HepG2 (cell line): ENCODE measurements around the gene KAZN. TPM values are rescaled to one million over a fixed set of nuclear protein-coding genes. Genes with fewer than 3 reads are reported as not detected.
A peak's percentile ranks its signal among the peaks of the same experiment; 100 is the strongest.

Experiments used
- ATAC-seq: fragments of 200-7000 bp; cut with Tn5 transposase; 3 replicates; pipeline ENCODE4 v1.9.1; 2020; ENCODE audit warnings: mild to moderate bottlenecking, moderate library complexity
- BruUV-seq: library from RNA; stranded (reverse); fragments of 400-500 nt; replicated peaks from 2 replicates; lab custom pipeline; 2021; lab: Mats Ljungman, UMichigan
- CTCF ChIA-PET: fragments of 300-600 bp; formaldehyde crosslinking; extraction: SDS; loops from one replicate; lab custom pipeline; 2021; ENCODE audit warnings: low total read pairs, inconsistent platforms, low intra/inter-chr PET ratio; lab: Yijun Ruan, JAX
- POLR2A ChIA-PET: fragments of 350-600 bp; sonication (Branson Sonifier 250); formaldehyde crosslinking; loops from one replicate; lab custom pipeline; 2020; ENCODE audit warnings: antibody characterized with exemption, inconsistent platforms; lab: Yijun Ruan, JAX
- DNase-seq: peaks from one replicate; pipeline ENCODE4 v3.0.0-alpha.2; 2015; ENCODE audit warnings: low spot score
- FAIRE-seq: peaks from 3 replicates; lab custom pipeline; 2011; peaks lifted over from hg19 to GRCh38; lab: Jason Lieb, UNC
- H2AFZ ChIP-seq: one replicate; pipeline ENCODE4 v1.6.1; 2011; ENCODE audit warnings: low read length, inconsistent platforms
- H3K27ac ChIP-seq: fragments of 300-600 bp; 3 replicates; pipeline ENCODE4 v1.8.0; 2011; ENCODE audit warnings: mixed run types, mild to moderate bottlenecking, mixed read lengths, low read length, inconsistent platforms; ENCODE audit not compliant: insufficient read depth; ENCODE audit errors: extremely low read length
- H3K27me3 ChIP-seq, 2 experiments: fragments of 200-600 bp in 1 of 2; 2 replicates in 1 of 2; 3 replicates in 1 of 2; pipeline versions ENCODE4 v1.6.0 to v1.8.0; 2011; ENCODE audit warnings: low read length in 2 of 2, mild to moderate bottlenecking in 2 of 2, moderate library complexity in 2 of 2, inconsistent platforms in 1 of 2; ENCODE audit not compliant: insufficient read depth in 2 of 2, control insufficient read depth in 1 of 2
- H3K36me3 ChIP-seq, 2 experiments: fragments of 200-600 bp in 1 of 2; replicated peaks in 1 of 2; 2 replicates in 1 of 2; 3 replicates in 1 of 2; pipeline versions ENCODE4 v1.5.1 to v1.8.0; 2011; ENCODE audit warnings: low read length in 2 of 2, inconsistent platforms in 1 of 2; ENCODE audit not compliant: insufficient read depth in 2 of 2, control insufficient read depth in 1 of 2
- H3K4me1 ChIP-seq: 2 replicates; pipeline ENCODE4 v1.5.1; 2012; ENCODE audit warnings: low read length, inconsistent platforms; ENCODE audit not compliant: insufficient read depth
- H3K4me2 ChIP-seq: 2 replicates; pipeline ENCODE4 v1.6.0; 2011; ENCODE audit warnings: low read depth, low read length, inconsistent platforms
- H3K4me3 ChIP-seq, 3 experiments: fragments of 200-600 bp in 1 of 3; sonication (generic), shearing (Covaris generic) in 1 of 3; replicated peaks in 1 of 3; 2 replicates each; pipeline ENCODE4 v1.5.1; 2011 to 2016; ENCODE audit warnings: low read length in 3 of 3, inconsistent platforms in 2 of 3, low read depth in 2 of 3, mild to moderate bottlenecking in 2 of 3, control low read depth in 1 of 3, mixed read lengths in 1 of 3; ENCODE audit not compliant: insufficient read depth in 1 of 3
- H3K79me2 ChIP-seq: one replicate; pipeline ENCODE4 v1.6.1; 2011; ENCODE audit warnings: low read length, inconsistent platforms; ENCODE audit not compliant: insufficient read depth
- H3K9ac ChIP-seq: 2 replicates; pipeline ENCODE4 v1.6.0; 2011; ENCODE audit warnings: mild to moderate bottlenecking, low read depth, low read length, inconsistent platforms; ENCODE audit not compliant: insufficient read depth
- H3K9me3 ChIP-seq: 2 replicates; pipeline ENCODE4 v1.5.1; 2012; ENCODE audit warnings: mild to moderate bottlenecking, low read length
- H4K20me1 ChIP-seq: 2 replicates; pipeline ENCODE4 v1.6.0; 2011; ENCODE audit warnings: inconsistent platforms, mild to moderate bottlenecking, low read length, moderate library complexity; ENCODE audit not compliant: insufficient read depth
- CBX1 ChIP-seq: IDR thresholded peaks from one replicate; pipeline ENCODE4 v1.6.1; 2016; ENCODE audit warnings: antibody characterized with exemption, low read depth
- CHD4 ChIP-seq: fragments of 200-600 bp; sonication (generic); IDR thresholded peaks from 2 replicates; pipeline ENCODE4 v1.7.0; 2017; ENCODE audit warnings: mild to moderate bottlenecking, low read length, borderline replicate concordance
- CTCF ChIP-seq: sonication (generic); formaldehyde crosslinking; IDR thresholded peaks from 2 replicates; pipeline ENCODE4 v1.5.0; 2020; ENCODE audit warnings: mild to moderate bottlenecking, missing genetic modification reagents, moderate library complexity
- ETV5 ChIP-seq: IDR thresholded peaks from 2 replicates; pipeline ENCODE4 v1.6.1; 2018; ENCODE audit warnings: missing biosample characterization, missing genetic modification reagents, inconsistent platforms, borderline replicate concordance
- FOXK1 ChIP-seq: sonication (generic); formaldehyde crosslinking; IDR thresholded peaks from 2 replicates; pipeline ENCODE4 v1.4.0; 2020; ENCODE audit warnings: low read depth, missing genetic modification reagents, borderline replicate concordance
- IRF1 ChIP-seq: sonication (generic); formaldehyde crosslinking; IDR thresholded peaks from 2 replicates; pipeline ENCODE4 v1.4.0; 2020; ENCODE audit warnings: low read depth, mild to moderate bottlenecking, missing genetic modification reagents
- KDM1A ChIP-seq: IDR thresholded peaks from 2 replicates; pipeline ENCODE4 v1.6.1; 2016; ENCODE audit warnings: missing compliant biosample characterization
- MIXL1 ChIP-seq: IDR thresholded peaks from 2 replicates; pipeline ENCODE4 v1.6.1; 2016
- POLR2AphosphoS5 ChIP-seq: IDR thresholded peaks from 2 replicates; pipeline ENCODE4 v1.6.1; 2012; ENCODE audit warnings: low read depth, low read length
- SALL1 ChIP-seq: sonication (generic); formaldehyde crosslinking; IDR thresholded peaks from 2 replicates; pipeline ENCODE4 v1.8.0; 2022; ENCODE audit warnings: mild to moderate bottlenecking, missing genetic modification reagents
- SMC3 ChIP-seq: IDR thresholded peaks from 2 replicates; pipeline ENCODE4 v1.6.1; 2011; ENCODE audit warnings: low read length, improper control_type of control experiment
- STAG1 ChIP-seq: sonication (generic); formaldehyde crosslinking; IDR thresholded peaks from 2 replicates; pipeline ENCODE4 v1.4.0; 2020; ENCODE audit warnings: missing genetic modification reagents
- XRCC5 ChIP-seq: fragments of 200-400 bp; formaldehyde crosslinking; optimal IDR thresholded peaks from 2 replicates; pipeline ENCODE3; 2017; ENCODE audit warnings: mild to moderate bottlenecking, low read length
- ZFX ChIP-seq: sonication (generic); formaldehyde crosslinking; IDR thresholded peaks from 2 replicates; pipeline ENCODE4 v1.4.0; 2020; ENCODE audit warnings: mild to moderate bottlenecking, low read depth, missing genetic modification reagents, moderate library complexity
- ZMYM3 ChIP-seq: sonication (generic); formaldehyde crosslinking; IDR thresholded peaks from 2 replicates; pipeline ENCODE4 v1.5.1; 2020; ENCODE audit warnings: mild to moderate bottlenecking, missing genetic modification reagents
- ZNF317 ChIP-seq: sonication (generic); formaldehyde crosslinking; IDR thresholded peaks from 2 replicates; pipeline ENCODE4 v1.5.0; 2020; ENCODE audit warnings: mild to moderate bottlenecking, missing genetic modification reagents
- ZNF431 ChIP-seq: sonication (generic); formaldehyde crosslinking; IDR thresholded peaks from 2 replicates; pipeline ENCODE4 v1.9.0; 2022; ENCODE audit warnings: missing genetic modification reagents, low read depth, mild to moderate bottlenecking, borderline replicate concordance
- ZNF589 ChIP-seq: sonication (generic); formaldehyde crosslinking; conservative IDR thresholded peaks from 2 replicates; pipeline ENCODE4 v1.8.0; 2022; ENCODE audit warnings: mild to moderate bottlenecking, moderate library complexity, missing genetic modification reagents
- ZNF629 ChIP-seq: sonication (generic); formaldehyde crosslinking; conservative IDR thresholded peaks from 2 replicates; pipeline ENCODE4 v1.5.0; 2020; ENCODE audit warnings: missing genetic modification reagents
- ZNF737 ChIP-seq: sonication (generic); formaldehyde crosslinking; IDR thresholded peaks from 2 replicates; pipeline ENCODE4 v1.5.0; 2020; ENCODE audit warnings: missing genetic modification reagents, mild to moderate bottlenecking, borderline replicate concordance
- ZNF768 ChIP-seq: sonication (generic); formaldehyde crosslinking; IDR thresholded peaks from 2 replicates; pipeline ENCODE4 v1.4.0; 2020; ENCODE audit warnings: missing genetic modification reagents
- ZNF775 ChIP-seq: sonication (generic); formaldehyde crosslinking; IDR thresholded peaks from 2 replicates; pipeline ENCODE4 v1.4.0; 2020; ENCODE audit warnings: missing genetic modification reagents, mild to moderate bottlenecking, moderate library complexity, borderline replicate concordance
- ZNF784 ChIP-seq: sonication (generic); formaldehyde crosslinking; IDR thresholded peaks from 2 replicates; pipeline ENCODE4 v1.5.1; 2020; ENCODE audit warnings: missing genetic modification reagents, mild to moderate bottlenecking, borderline replicate concordance
- WGBS: methylation state at CpG from one replicate; pipeline ENCODE4 v1.1.6; 2017; ENCODE audit warnings: low lambda C conversion rate; 5-methylcytosine and 5-hydroxymethylcytosine counted together
- in situ Hi-C: cut with HindIII; loops from 2 replicates; pipeline ENCODE4 v1.10.0; 2017; ENCODE audit warnings: low pct_unique_long_range_greater_than_20kb; ENCODE audit not compliant: extremely low pct_ligation_motif_present
- intact Hi-C: fragments of 100-400 bp; cut with micrococcal nuclease; formaldehyde crosslinking; loops from one replicate; pipeline ENCODE4 v1.10.0; 2022; ENCODE audit not compliant: unreplicated experiment
- polyA plus RNA-seq, 8 experiments: library from polyadenylated mRNA; depleted of rRNA in 3 of 8; stranded (reverse) in 7 of 8; unstranded in 1 of 8; fragments of >200 nt; fragmentation: Illumina TruSeq in 4 of 8; extraction: Trizol in 4 of 8; gene quantifications; 2 replicates each; pipeline versions ENCODE4 v1.2.1 to v1.2.3, GENCODE V29; 2011 to 2016; ENCODE audit warnings: low read depth in 4 of 8, missing spikeins in 1 of 8, mixed read lengths in 1 of 8; ENCODE audit not compliant: insufficient read depth in 1 of 8
- total RNA-seq, 5 experiments: library from RNA; depleted of rRNA; stranded (reverse); fragments of >200 nt; fragmentation: Illumina TruSeq; extraction: Trizol; gene quantifications; 2 replicates each; pipeline ENCODE4 v1.2.3, GENCODE V29; 2016; ENCODE audit warnings: low read depth in 1 of 5

The KAZN gene
- total and polyA plus RNA-seq, 2 of the 13 experiments (the other 11 are each of a cell fraction or from before 2014, with no cell fraction given) = 10.4 to 13.5 TPM

- H3K79me2 ChIP-seq = no peaks in the 10 kb centered on the region
- in situ Hi-C loops = loop anchor here (25.0 kb wide), 1 partner anchor 122 kb away; no protein-coding TSS in a partner anchor
- H3K4me3 ChIP-seq = no peak overlapping the region
- ChIA-PET POLR2A (interaction anchor here (2.2 kb wide), 1 partner anchor 38 kb away, joined by 7 read pairs; no protein-coding TSS in a partner anchor), CTCF (interaction anchor here (1.3 kb wide), 1 partner anchor 112 kb away, joined by 8 read pairs; no protein-coding TSS in a partner anchor)
- no peaks in the 10 kb centered on the region for H3K36me3 ChIP-seq
- no peaks in the 10 kb centered on the region; a peak in 2 of 5 replicates for H3K27me3 ChIP-seq
- BruUV-seq = no TSS peak
- ATAC-seq (peak; percentile 56), DNase-seq (peak; percentile 39), FAIRE-seq (peak; percentile 87)
- intact Hi-C loops = no loop called here
- H3K27ac ChIP-seq = no peak overlapping the region
- H3K4me2 ChIP-seq = no peak overlapping the region
- H3K9ac ChIP-seq = no peak overlapping the region
- no peaks in the 10 kb centered on the region for H4K20me1 ChIP-seq
- peaks cover 57% of the 10 kb centered on the region for H3K4me1 ChIP-seq
- 12% methylated on average over 8 of the region's 9 CpGs for WGBS
- H2AFZ ChIP-seq = no peak overlapping the region
- no peaks in the 10 kb centered on the region for H3K9me3 ChIP-seq
- no peak for TF ChIP-seq ZNF775 (CRISPR knock-in tag)
- TF ChIP-seq FOXK1 (CRISPR knock-in tag) = no peak
- TF ChIP-seq SALL1 (CRISPR knock-in tag) = 0 out of 2 replicates have a peak, but pooled peaks have one; percentile 14
- TF ChIP-seq KDM1A (CRISPR knock-in tag) = 0 out of 2 replicates have a peak, but pooled peaks have one; percentile 7
- no peak for TF ChIP-seq MIXL1 (CRISPR knock-in tag)
- TF ChIP-seq ZNF629 (CRISPR knock-in tag) = peak; percentile 68
- TF ChIP-seq CHD4 = peak; percentile 46; the same call in 1 of the 2 replicates
- 0 out of 2 replicates have a peak, but pooled peaks have one; percentile 18 for TF ChIP-seq ETV5
- TF ChIP-seq ZMYM3 (CRISPR knock-in tag) = peak; percentile 80
- no peak for TF ChIP-seq POLR2AphosphoS5
- no peak for TF ChIP-seq ZNF317 (CRISPR knock-in tag)
- TF ChIP-seq SMC3 = peak; percentile 23; the same call in 1 of the 2 replicates
- peak; percentile 94 for TF ChIP-seq ZNF768 (CRISPR knock-in tag)
- TF ChIP-seq ZNF737 (CRISPR knock-in tag) = no peak
- no peak for TF ChIP-seq ZNF784 (CRISPR knock-in tag)
- TF ChIP-seq ZFX (CRISPR knock-in tag) = no peak
- peak; percentile 53 for TF ChIP-seq XRCC5
- no peak for TF ChIP-seq CBX1
- TF ChIP-seq STAG1 (CRISPR knock-in tag) = peak; percentile 63
- peak; percentile 74 for TF ChIP-seq CTCF (CRISPR knock-in tag)
- no peak for TF ChIP-seq ZNF589
- TF ChIP-seq ZNF431 = no peak
- TF ChIP-seq IRF1 (CRISPR knock-in tag) = no peak
These were observed 317.0 kb downstream of the KAZN start for GRCh38 chr1:14915356-14916054.
